SH-SY5Y (cell line): ENCODE measurements around the gene POU6F1.

Experiments
- GATA2 ChIP-seq: IDR thresholded peaks from 2 replicates; pipeline ENCODE4 v1.6.1; 2011; ENCODE audit warnings: mild to moderate bottlenecking, low read depth, low read length
- GATA3 ChIP-seq: IDR thresholded peaks from 2 replicates; pipeline ENCODE4 v1.6.1; 2011; ENCODE audit warnings: low read depth, mild to moderate bottlenecking, low read length, moderate library complexity

POU6F1 gene

GRCh38 chr12:51238510-51239334, 20.9 kb upstream of the POU6F1 start, which contains the start of gene DAZAP2:
TSS of gene DAZAP2 (plus strand) at chr12:51238826. CDS start at chr12:51238908, 82 bp downstream.
- no peak for TF ChIP-seq GATA3
- TF ChIP-seq GATA2, result no peak

GRCh38 chr12:51238037-51238509, 20.2 kb upstream of the POU6F1 start:
- TF ChIP-seq GATA2 (no peak), GATA3 (no peak)

- TF ChIP-seq GATA3 (peak; percentile 84), GATA2 (peak; percentile 86)
These were observed 16.7 kb upstream of the POU6F1 start for GRCh38 chr12:51234530-51234929.

GRCh38 chr12:51232642-51233041, 14.8 kb upstream of the POU6F1 start:
- TF ChIP-seq GATA3 (no peak), GATA2 (no peak)

- TF ChIP-seq GATA3 (no peak), GATA2 (no peak)
These were observed 11.4 kb upstream of the POU6F1 start for GRCh38 chr12:51229116-51229809.

GRCh38 chr12:51227962-51228361, 10.1 kb upstream of the POU6F1 start:
- TF ChIP-seq GATA2, result no peak
- no peak for TF ChIP-seq GATA3

GRCh38 chr12:51225771-51226170, 7.9 kb upstream of the POU6F1 start:
- no peak for TF ChIP-seq GATA2
- no peak for TF ChIP-seq GATA3

GRCh38 chr12:51225234-51225633, 7.4 kb upstream of the POU6F1 start:
- TF ChIP-seq GATA2, result no peak
- no peak for TF ChIP-seq GATA3

- TF ChIP-seq GATA3 (no peak), GATA2 (no peak)
These were observed 6.8 kb upstream of the POU6F1 start for GRCh38 chr12:51224625-51225024.

GRCh38 chr12:51222461-51222860, 4.6 kb upstream of the POU6F1 start:
- TF ChIP-seq GATA3 (no peak), GATA2 (no peak)

- TF ChIP-seq GATA3, result no peak
- no peak for TF ChIP-seq GATA2
These were observed 1.5 kb upstream of the POU6F1 start for GRCh38 chr12:51219322-51219721.

GRCh38 chr12:51218607-51219161, 822 bp upstream of the POU6F1 start:
- TF ChIP-seq GATA3, result no peak
- TF ChIP-seq GATA2, result no peak

GRCh38 chr12:51217133-51217967, 512 bp downstream of the POU6F1 start:
- no peak for TF ChIP-seq GATA3
- TF ChIP-seq GATA2, result no peak

- TF ChIP-seq GATA2, result no peak
- no peak for TF ChIP-seq GATA3
These were observed 1.2 kb downstream of the POU6F1 start for GRCh38 chr12:51216642-51217041.
